HG03342 (cell line): ENCODE data around the gene SLC44A3.
A peak's percentile ranks its signal among the peaks of the same experiment; 100 is the strongest.

ENCODE experiments used
- ATAC-seq: cut with Tn5 transposase; IDR thresholded peaks from one replicate; pipeline ENCODE4 v1.9.1; 2021; ENCODE audit warnings: mild to moderate bottlenecking, moderate library complexity; ENCODE audit not compliant: unreplicated experiment

Gene SLC44A3

GRCh38 chr1:94903280-94904009 is 83.3 kb downstream of the SLC44A3 start:
- ATAC-seq, result no peak

- no peak for ATAC-seq
Measured at GRCh38 chr1:94905207-94905606, 85.0 kb downstream of the SLC44A3 start.

GRCh38 chr1:94906382-94906781 is 86.2 kb downstream of the SLC44A3 start:
- ATAC-seq, result no peak

GRCh38 chr1:94907136-94907535 is 87.0 kb downstream of the SLC44A3 start:
- ATAC-seq, result no peak

GRCh38 chr1:94908190-94908589 is 88.0 kb downstream of the SLC44A3 start:
- no peak for ATAC-seq

GRCh38 chr1:94908965-94909364 is 88.8 kb downstream of the SLC44A3 start:
- no peak for ATAC-seq

GRCh38 chr1:94909486-94909885 is 89.3 kb downstream of the SLC44A3 start:
- no peak for ATAC-seq

- ATAC-seq, result no peak
Measured at GRCh38 chr1:94912263-94913184, 92.4 kb downstream of the SLC44A3 start.

GRCh38 chr1:94917251-94917650 is 97.1 kb downstream of the SLC44A3 start:
- ATAC-seq, result no peak

- no peak for ATAC-seq
Measured at GRCh38 chr1:94919241-94920030, 99.3 kb downstream of the SLC44A3 start.

GRCh38 chr1:94920061-94920460 is 99.9 kb downstream of the SLC44A3 start:
- ATAC-seq, result no peak

- no peak for ATAC-seq
Measured at GRCh38 chr1:94921977-94922376, 101.8 kb downstream of the SLC44A3 start.

GRCh38 chr1:94922761-94923331 is 102.7 kb downstream of the SLC44A3 start:
- no peak for ATAC-seq

- no peak for ATAC-seq
Measured at GRCh38 chr1:94925004-94925403, 104.8 kb downstream of the SLC44A3 start.

- ATAC-seq, result peak; percentile 35
Measured at GRCh38 chr1:94925561-94926125, 105.5 kb downstream of the SLC44A3 start.

- ATAC-seq, result peak; percentile 17
Measured at GRCh38 chr1:94926126-94926914, 106.2 kb downstream of the SLC44A3 start.

- peak; percentile 77 for ATAC-seq
Measured at GRCh38 chr1:94926915-94927404, 106.8 kb downstream of the SLC44A3 start, which contains the start of gene CNN3. Gene CNN3 (minus strand): TSS chr1:94927110. CDS start chr1:94926894, 216 bp downstream.

- ATAC-seq, result no peak
Measured at GRCh38 chr1:94927405-94928175, 107.4 kb downstream of the SLC44A3 start.
